ENCODE results near the gene SPATS2L.

The SPATS2L gene

DNA sequence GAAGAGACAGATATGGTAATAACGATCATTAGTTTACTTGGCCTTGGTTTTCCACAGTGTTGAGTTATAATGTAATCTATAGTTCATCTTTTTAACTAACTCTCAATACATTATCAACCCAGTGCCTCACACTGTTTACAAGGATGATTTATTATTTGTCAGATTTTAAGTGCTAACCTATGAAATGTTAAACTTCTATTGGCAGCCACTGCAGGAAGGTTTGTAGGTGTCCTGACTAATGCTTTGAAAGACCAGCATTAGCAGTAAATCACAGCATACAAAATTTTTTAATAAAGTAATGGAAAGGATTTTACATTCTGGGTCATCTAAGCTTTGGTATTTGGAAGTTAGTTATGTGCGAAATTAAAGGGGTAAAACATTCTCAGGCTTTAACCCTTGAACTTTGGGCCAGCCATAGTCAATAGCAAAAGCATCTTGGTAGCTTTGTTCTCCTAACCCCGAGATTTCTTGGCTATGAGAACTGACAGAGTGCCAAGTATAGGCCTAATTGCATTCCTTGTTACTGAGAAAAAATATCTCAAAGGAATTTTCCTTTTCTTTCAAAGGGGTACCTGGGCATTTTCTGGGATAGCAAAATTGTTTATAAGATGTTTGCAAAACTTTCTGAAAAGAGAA, 30.6 kb downstream of the SPATS2L start:
- no peak overlapping the region for H3K4me3 ChIP-seq (ENCODE audit: low read depth, low read length)
- DNase-seq (ENCODE audit: low read depth), result no peak
- TF ChIP-seq CTCF (IDR thresholded peaks at IDR 0.05; ENCODE audit: control insufficient read depth, extremely low read depth, insufficient read depth), result no peak

- TF ChIP-seq CTCF (IDR thresholded peaks at IDR 0.05; ENCODE audit: control insufficient read depth, extremely low read depth, insufficient read depth), result no peak
- no peak for DNase-seq (ENCODE audit: low read depth)
Measured at GRCh38 chr2:200337621-200338020, 31.1 kb downstream of the SPATS2L start.

GRCh38 chr2:200338692-200339091, 32.2 kb downstream of the SPATS2L start:
- no peak for TF ChIP-seq CTCF (IDR thresholded peaks at IDR 0.05; ENCODE audit: control insufficient read depth, extremely low read depth, insufficient read depth)
- H3K4me3 ChIP-seq (ENCODE audit: low read depth, low read length), result no peak overlapping the region

More at GRCh38 chr2:200337621-200338020, 31.1 kb downstream of the SPATS2L start:
- H3K4me3 ChIP-seq (ENCODE audit: low read depth, low read length), result no peak overlapping the region

DNA sequence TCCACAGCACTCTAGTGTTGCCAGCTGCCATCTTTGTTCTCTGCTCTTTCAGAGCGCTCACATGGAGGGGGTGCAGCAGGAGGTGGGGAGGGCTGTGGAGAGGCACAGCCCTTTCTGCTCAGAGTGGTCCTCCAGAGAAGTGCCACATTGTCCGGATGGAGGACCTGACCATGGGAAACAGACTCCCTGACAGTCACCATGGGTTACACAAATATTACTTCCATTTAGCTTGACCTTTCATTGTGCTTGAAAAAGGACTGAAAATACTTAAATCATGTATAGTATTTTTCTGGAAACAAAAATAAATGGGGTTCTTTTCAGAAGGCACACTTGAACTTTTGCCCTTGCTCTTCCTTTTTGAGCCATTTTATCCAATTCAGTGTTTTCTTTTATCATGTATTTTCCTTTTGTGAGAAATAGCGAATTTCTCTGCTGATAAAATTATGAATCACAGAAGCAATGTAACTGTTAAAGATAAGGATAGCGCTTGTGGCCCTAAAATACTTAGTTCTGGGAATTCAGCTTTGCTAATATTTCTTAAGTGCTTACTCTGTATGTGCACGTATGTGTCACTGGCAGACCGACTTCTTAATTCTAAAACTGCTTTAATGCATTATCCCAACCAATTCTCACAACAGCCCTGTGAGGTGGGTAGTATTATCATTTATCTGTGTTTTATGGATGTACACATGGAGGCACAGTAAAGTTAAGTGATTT, 34.2 kb downstream of the SPATS2L start:
- DNase-seq (ENCODE audit: low read depth), result no peak
- TF ChIP-seq CTCF (IDR thresholded peaks at IDR 0.05; ENCODE audit: control insufficient read depth, extremely low read depth, insufficient read depth), result no peak
- no peak overlapping the region for H3K4me3 ChIP-seq (ENCODE audit: low read depth, low read length)

More at GRCh38 chr2:200338692-200339091, 32.2 kb downstream of the SPATS2L start:
- no peak for DNase-seq (ENCODE audit: low read depth)

DNA sequence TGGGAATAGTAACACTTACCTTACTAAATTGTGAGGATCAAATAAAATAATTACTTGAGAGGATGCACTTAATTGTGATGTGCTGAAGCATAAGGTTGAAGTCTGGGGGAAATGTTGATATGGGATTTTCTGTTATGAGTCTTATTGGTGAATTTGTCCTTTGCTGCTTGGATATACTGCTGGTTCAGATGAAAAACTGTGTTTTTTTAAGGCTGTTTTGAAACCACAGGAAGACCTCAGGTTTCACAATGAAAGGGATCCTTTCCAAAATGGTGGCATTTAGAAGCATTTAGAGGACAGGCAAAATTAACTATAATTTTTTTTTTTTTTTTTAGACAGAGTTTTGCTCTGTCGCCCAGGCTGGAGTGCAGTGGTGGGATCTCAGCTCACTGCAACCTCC, 34.9 kb downstream of the SPATS2L start:
- H3K4me3 ChIP-seq (ENCODE audit: low read depth, low read length), result no peak overlapping the region
- no peak for TF ChIP-seq CTCF (IDR thresholded peaks at IDR 0.05; ENCODE audit: control insufficient read depth, extremely low read depth, insufficient read depth)
- DNase-seq (ENCODE audit: low read depth), result no peak

- no peak overlapping the region for H3K4me3 ChIP-seq (ENCODE audit: low read depth, low read length)
- no peak for TF ChIP-seq CTCF (IDR thresholded peaks at IDR 0.05; ENCODE audit: control insufficient read depth, extremely low read depth, insufficient read depth)
Measured at GRCh38 chr2:200342235-200342634, 35.7 kb downstream of the SPATS2L start.

More at GRCh38 chr2:200342235-200342634, 35.7 kb downstream of the SPATS2L start:
- no peak for DNase-seq (ENCODE audit: low read depth)

All from LNCaP clone FGC (cell line).